Stimulated activated CD4-positive, alpha-beta T cell treated with anti-CD3 and anti-CD28 coated beads, Interleukin-15, amount 100 ng/mL, for 48 hours (primary cell): ENCODE data around the gene NEXN.
"Not testable (repeated sequence)": the region's sequence is repeated elsewhere in the genome, so short reads cannot be mapped to it uniquely, and the experiment has no call there.

Experiments used
- DNase-seq, 2 donors: peaks; one replicate each; pipeline ENCODE4 v3.0.0-alpha.2; 2020; ENCODE audit warnings: low read depth in 2 of 2

The NEXN gene

GRCh38 chr1:77961392-77961791, 73.0 kb downstream of the NEXN start:
- no peak for DNase-seq

GRCh38 chr1:77966291-77966690, 77.9 kb downstream of the NEXN start:
- no peak for DNase-seq

GRCh38 chr1:77970192-77970591, 81.8 kb downstream of the NEXN start:
- no peak for DNase-seq

GRCh38 chr1:77972080-77972479, 83.7 kb downstream of the NEXN start:
- no peak for DNase-seq

GRCh38 chr1:77975386-77975785, 87.0 kb downstream of the NEXN start:
- no peak for DNase-seq

GRCh38 chr1:77975907-77976306, 87.5 kb downstream of the NEXN start:
- no peak for DNase-seq

DNA sequence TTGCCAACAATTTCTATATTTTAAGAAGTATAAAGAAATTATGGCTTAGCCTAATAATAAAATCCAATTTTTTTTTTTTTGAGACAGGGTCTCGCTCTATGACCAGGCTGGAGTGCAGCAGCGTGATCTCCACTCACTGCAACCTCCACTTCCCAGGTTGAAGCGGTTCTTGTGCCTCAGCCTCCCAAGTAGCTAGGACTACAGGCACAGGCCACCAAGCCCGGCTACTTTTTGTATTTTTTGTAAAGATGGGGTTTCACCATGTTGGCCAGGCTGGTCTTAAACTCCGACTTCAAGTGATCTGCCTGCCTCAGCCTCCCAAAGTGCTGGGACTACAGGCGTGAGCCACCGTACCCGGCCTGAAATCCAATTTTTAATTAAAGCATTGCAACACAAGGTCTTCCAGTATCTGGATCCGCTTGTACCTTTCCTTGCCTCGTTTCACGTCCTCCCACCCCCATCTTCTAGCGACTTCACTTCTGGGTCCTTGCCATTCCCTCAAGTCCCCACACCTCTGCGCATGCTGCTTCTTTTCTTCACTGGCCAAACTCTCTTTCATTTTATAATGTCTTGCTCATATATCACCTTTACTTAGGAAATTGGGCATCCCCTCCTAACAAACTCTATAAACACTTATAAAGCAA, 88.1 kb downstream of the NEXN start:
- DNase-seq, result no peak

- DNase-seq, result no peak
These were observed 89.5 kb downstream of the NEXN start for GRCh38 chr1:77977989-77978292.

DNA sequence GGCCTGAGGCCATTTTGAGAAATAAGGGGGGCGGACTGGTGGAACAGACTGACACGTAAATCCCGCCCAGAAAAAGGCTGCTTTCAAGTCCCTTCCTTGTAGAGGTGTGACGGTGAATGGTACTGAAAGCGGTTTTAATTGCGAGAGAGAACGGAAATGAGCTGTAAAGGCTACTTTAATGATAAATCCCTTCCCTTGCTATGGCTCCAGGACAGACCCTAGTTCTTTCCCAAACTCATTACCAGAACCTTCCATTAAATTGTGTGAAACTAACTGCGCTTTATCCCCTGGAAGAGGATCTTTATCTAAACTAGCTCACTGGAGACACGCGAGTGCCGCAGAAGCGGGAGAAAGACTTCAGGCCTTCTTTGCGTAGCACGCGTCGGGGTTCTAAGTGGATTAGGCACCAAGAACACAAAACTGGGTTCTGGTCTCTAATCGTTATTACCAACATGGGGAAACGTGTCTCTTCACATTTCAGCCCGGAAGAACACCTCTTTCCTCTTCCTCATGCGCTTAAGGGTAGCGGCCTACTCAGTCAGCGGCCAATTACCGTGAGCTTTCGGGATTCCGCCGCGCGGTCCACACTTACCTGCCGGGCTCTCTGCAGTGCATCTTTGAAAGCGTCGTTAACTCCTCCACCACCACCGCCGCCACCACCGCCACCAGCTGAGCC, 90.0 kb downstream of the NEXN start:
- DNase-seq, result peak; percentile 76 to 77

DNA sequence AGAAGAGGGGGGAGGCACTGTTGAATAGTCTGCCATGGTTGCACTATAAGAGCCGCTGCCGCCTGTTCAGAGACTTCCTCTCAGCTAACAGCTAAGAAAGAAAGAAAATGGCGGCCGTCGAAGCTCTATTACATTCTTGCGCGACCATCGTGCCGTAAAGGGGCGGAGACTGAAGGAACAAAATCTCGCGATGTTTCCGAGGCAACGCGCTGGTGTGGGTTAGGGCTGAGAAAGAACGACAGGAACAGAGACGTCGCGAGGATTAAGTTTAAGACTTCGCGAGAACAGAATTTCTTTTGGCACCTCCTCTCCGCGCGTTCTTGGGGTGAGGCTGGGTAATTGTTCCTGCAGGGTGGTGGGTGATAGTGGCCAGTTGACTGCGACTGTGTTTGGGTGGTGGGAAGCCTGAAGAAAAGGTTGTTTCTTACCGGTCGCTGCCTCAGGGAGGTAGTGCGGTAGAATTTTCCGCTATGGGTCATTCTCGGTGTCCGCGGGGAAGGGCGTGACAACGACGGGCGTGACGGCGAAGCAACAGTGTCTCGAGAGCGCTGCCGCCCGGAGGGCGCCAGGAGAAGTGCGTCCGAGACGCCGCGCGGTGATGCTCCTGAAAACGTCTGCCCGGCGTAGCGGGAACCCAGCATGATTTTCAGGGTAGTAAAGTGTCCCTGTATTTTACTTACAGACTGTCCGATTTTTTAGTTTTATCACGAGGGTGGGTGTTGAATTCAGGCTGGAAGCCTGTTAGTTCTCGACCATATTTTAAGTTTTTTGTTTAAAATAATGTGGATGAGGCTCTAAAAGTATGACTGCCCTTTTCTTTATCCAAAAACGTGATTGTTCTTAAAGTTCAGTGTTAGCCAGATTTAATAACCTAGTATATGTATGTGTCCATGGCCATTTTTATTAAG, 90.8 kb downstream of the NEXN start, which contains the start of gene FUBP1:
Gene FUBP1, minus strand, starts transcription at position 104 of the 908 bp plus-strand sequence. Its CDS starts 68 bp downstream, at position 36.
- DNase-seq, result peak; percentile 94

- DNase-seq, result not testable (repeated sequence)
These were observed 95.0 kb downstream of the NEXN start for GRCh38 chr1:77983352-77983996.

DNA sequence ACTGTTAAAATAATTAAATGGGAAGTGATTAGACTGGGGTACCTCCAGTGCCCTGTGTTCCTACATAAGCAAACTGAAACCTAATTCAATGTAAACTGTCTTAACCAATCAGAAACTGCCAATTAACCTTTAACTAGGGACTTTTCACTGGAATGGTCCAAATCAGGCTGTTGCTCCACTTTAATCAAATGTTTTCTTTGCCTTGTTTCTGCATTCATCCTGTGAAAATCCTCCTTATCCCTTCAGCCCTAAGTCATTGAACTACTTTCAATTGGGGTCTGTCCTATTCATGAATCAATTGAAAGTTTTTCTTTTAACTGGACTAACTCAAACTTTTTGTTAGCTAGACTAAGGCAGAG, 95.6 kb downstream of the NEXN start:
- no peak for DNase-seq

DNA sequence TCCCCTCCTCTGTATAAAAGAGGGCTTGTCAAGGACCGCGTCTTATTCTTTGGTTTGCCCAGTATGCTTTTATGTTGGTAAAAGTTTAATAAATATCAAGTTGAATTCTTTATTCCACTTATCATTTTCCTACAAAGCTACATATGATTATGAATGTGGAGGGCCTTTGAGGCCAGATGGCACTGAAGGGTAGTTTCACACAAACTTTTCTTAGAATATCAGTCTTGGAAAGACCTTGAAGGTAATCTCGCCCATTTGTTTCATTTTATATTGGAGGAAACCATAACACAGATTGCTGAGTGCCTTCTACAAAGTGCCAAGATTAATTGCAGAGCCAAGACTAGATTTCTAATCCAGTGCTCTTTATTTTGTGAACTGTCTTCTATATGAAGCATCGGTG, 96.2 kb downstream of the NEXN start:
- DNase-seq, result no peak

DNA sequence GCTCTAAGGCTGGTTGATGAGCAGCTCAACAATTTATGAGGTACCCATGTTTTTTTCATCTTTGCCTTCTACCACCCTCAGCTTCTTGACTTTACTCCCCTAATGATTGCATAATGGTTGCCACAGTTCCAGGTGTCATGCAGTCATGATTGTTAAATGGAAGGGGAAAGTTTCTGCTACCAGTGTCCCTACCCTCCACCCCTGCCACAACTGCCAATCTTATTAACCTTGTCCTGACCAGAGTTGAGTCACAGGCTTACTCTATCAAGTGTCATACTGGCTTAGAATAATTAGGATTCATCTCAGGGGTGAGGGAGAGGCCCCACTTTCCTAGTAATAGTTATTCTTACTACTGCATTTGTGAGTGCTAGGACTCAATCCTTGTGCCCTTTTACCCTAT, 98.4 kb downstream of the NEXN start:
- no peak for DNase-seq

DNA sequence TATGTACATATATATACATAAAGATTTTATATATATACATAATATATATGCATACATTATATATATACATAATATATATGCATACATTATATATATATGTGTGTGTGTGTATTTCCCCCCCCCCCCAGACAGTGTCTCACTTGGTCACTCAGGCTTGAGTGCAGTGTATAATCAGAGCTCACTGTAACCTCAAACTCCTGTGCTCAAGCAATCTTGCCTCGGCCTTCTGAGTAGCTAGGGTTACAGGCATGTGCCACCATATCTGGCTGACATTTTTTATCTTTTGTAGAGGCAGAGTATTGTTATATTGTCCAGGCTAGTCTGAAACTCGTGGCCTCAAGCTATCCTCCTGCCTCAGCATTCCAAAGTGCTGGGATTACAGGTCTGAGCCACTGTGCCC, 99.5 kb downstream of the NEXN start:
- DNase-seq, result no peak

DNA sequence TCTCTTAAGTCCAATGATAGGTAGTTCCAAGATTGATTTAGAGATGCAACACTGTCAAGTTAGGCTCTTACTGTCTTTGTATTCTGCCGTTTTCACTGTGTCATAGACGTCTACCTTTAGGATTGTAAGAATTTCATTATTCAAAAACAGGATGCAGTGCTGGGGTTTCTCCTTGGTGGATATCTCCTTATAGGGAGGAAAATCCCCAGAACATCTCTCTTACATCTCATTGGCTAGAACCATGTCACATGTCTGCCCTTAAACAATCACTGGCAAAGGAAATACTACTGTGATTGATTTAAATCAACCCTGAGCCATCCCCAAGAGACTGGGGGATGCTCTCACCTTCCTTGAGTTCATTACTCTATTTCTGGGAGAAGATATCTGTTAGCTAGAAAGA, 101.3 kb downstream of the NEXN start:
- DNase-seq, result no peak

- DNase-seq, result no peak
These were observed 102.3 kb downstream of the NEXN start for GRCh38 chr1:77990629-77991204.

GRCh38 chr1:77991638-77992037, 103.2 kb downstream of the NEXN start:
- DNase-seq, result no peak
